BE2C (cell line): ENCODE results near the gene EMC1.

Source experiments
- DNase-seq: peaks from one replicate; pipeline ENCODE4 v3.0.0-alpha.2; 2020
- H3K27me3 ChIP-seq: fragments of 250-450 bp; sonication (Bioruptor Pico); 2 replicates; pipeline ENCODE4 v1.5.1; 2020; ENCODE audit warnings: mild to moderate bottlenecking
- H3K36me3 ChIP-seq: fragments of 250-450 bp; sonication (Bioruptor Pico); 2 replicates; pipeline ENCODE4 v1.5.1; 2020; ENCODE audit warnings: mild to moderate bottlenecking
- H3K4me1 ChIP-seq: fragments of 250-450 bp; sonication (Bioruptor Pico); 2 replicates; pipeline ENCODE4 v1.5.1; 2020
- H3K4me3 ChIP-seq: 2 replicates; pipeline ENCODE4 v1.5.1; 2011; ENCODE audit warnings: low read depth, low read length
- H3K9me3 ChIP-seq: fragments of 250-450 bp; sonication (Bioruptor Pico); 2 replicates; pipeline ENCODE4 v1.5.1; 2020
- CTCF ChIP-seq: IDR thresholded peaks from 2 replicates; pipeline ENCODE4 v1.5.1; 2012; ENCODE audit warnings: mild to moderate bottlenecking, low read depth, low read length

EMC1 gene

DNA sequence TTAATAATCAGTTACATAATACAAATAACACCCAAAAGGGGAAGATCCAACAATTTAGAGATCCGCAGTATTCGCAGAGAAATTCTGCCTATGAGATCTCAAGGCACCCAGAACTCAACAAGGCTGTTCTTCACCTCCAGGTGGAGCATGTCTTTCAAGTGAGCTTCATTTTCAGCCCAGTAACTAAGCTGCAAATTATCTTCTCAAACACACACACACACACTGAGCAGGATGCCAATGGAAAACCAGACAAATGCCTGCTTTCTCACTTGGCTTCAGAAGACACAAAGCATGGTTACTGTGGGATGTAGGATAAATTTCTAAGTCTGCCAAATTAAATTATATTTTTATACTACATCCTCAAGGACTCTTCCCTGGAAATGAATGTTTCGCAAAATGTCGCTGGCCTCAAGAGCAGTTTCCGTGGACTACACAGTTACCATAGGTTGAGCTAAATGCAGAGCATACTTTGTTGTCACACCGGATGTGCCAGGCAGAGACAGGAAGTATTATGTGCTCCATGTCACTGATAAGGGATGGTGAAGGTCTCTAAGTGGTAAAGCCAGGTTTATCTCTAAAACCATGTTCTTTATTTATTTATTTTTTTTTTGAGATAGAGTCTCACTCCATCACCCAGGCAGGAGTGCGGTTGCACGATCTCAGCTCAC, 71.6 kb downstream of the EMC1 start:
- no peak overlapping the region for H3K4me3 ChIP-seq
- DNase-seq = peak; percentile 5
- no peaks in the 10 kb centered on the region for H3K4me1 ChIP-seq
- H3K36me3 ChIP-seq = peaks cover 28% of the 10 kb centered on the region; the same call in 1 of the 2 replicates
- H3K27me3 ChIP-seq = no peaks in the 10 kb centered on the region
- H3K9me3 ChIP-seq = no peaks in the 10 kb centered on the region
- TF ChIP-seq CTCF = peak; percentile 55

DNA sequence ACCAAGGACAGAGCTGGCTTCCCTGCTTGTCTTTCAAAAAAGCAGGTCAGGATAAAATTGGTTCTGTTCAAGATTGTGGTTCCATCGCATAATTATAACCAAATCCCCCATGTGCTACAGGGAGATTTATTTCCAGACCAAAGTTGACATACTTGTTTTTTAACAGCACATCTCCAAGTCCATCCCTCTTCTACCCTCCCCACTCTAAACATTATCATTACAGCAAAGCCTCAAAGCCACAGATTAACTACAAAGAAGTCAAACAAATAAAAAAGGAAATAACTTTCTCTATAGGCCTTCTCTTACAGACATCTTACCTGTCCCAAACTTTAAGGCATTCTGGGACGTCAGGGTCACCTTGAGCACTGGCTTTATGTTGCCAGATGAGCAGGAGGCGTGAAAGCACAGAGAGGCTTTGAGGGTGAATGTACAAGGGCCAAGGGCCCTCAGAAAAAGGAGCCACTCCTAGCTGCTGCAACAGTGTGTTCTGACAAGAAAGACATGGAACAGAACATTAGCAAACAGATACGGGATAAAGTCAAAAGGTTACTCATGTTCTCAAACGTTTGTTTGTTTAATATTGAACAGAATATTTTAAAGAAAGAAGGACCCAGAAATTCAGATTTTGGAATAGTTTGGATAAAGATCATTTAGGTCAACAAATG, 72.5 kb downstream of the EMC1 start:
- DNase-seq = no peak
- H3K36me3 ChIP-seq = peaks cover 27% of the 10 kb centered on the region
- H3K27me3 ChIP-seq = no peaks in the 10 kb centered on the region
- H3K4me3 ChIP-seq = no peak overlapping the region
- no peaks in the 10 kb centered on the region for H3K4me1 ChIP-seq
- no peaks in the 10 kb centered on the region for H3K9me3 ChIP-seq
- TF ChIP-seq CTCF = no peak

- Histone ChIP-seq H3K4me1 (no peaks in the 10 kb centered on the region), H3K36me3 (peaks cover 26% of the 10 kb centered on the region), H3K9me3 (no peaks in the 10 kb centered on the region), H3K4me3 (no peak overlapping the region), H3K27me3 (no peaks in the 10 kb centered on the region)
- no peak for TF ChIP-seq CTCF
- no peak for DNase-seq
Measured at GRCh38 chr1:19177811-19178210, 73.5 kb downstream of the EMC1 start.

- no peak for DNase-seq
- no peaks in the 10 kb centered on the region for H3K9me3 ChIP-seq
- H3K4me1 ChIP-seq = no peaks in the 10 kb centered on the region
- peaks cover 33% of the 10 kb centered on the region for H3K36me3 ChIP-seq
- H3K4me3 ChIP-seq = no peak overlapping the region
- no peak for TF ChIP-seq CTCF
- no peaks in the 10 kb centered on the region for H3K27me3 ChIP-seq
Measured at GRCh38 chr1:19169642-19170041, 81.7 kb downstream of the EMC1 start.

DNA sequence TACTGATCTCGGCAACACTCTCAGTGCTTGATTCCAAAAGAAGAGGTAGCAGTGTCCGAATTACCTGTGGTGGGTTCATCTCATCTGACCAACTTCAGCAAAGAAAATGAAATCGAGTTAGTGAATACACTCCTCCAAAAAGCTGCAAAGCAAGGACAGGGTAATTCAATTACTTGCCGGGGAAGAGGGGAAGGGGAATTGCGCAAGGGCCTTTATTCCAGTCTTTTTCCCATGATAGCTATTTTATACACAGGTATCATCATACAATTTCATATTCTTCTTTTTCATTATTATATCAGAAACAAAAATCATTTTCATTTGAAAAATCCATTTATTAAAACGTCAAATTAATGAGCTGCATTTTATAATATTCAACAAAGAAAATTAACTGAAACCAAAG, 84.2 kb downstream of the EMC1 start:
- H3K4me3 ChIP-seq = no peak overlapping the region
- no peaks in the 10 kb centered on the region for H3K9me3 ChIP-seq
- DNase-seq = no peak
- no peak for TF ChIP-seq CTCF
- H3K4me1 ChIP-seq = no peaks in the 10 kb centered on the region
- no peaks in the 10 kb centered on the region for H3K27me3 ChIP-seq
- peaks cover 46% of the 10 kb centered on the region for H3K36me3 ChIP-seq

GRCh38 chr1:19166066-19166465, 85.3 kb downstream of the EMC1 start:
- H3K4me3 ChIP-seq = no peak overlapping the region
- TF ChIP-seq CTCF = no peak
- H3K9me3 ChIP-seq = no peaks in the 10 kb centered on the region
- H3K4me1 ChIP-seq = no peaks in the 10 kb centered on the region
- peaks cover 51% of the 10 kb centered on the region for H3K36me3 ChIP-seq
- no peak for DNase-seq
- H3K27me3 ChIP-seq = no peaks in the 10 kb centered on the region
